GM21529 (cell line): ENCODE measurements around the gene OLFML3.
"Not testable (repeated sequence)": the region's sequence is repeated elsewhere in the genome, so short reads cannot be mapped to it uniquely, and the experiment has no call there.

ENCODE experiments used
- ATAC-seq: cut with Tn5 transposase; IDR thresholded peaks from one replicate; pipeline ENCODE4 v1.9.1; 2021; ENCODE audit not compliant: unreplicated experiment

Gene OLFML3

DNA sequence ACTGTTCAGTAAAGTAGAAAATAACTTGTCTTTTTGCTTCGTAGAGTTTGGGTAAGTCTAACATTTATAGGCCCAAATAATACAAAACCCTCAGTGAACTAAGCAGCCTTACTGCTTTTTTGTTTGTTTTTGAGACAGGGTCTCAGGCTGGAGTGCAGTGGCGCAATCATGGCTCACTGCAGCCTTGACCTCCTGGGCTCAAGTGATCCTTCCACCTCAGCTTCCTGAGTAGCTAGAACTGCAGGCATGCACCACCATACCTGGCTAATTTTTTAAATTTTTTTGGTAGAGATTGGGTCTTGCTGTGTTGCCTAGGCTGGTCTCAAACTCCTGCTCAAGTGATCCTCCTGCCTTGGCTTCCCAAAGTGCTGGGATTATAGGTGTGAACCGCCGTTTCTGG, 31.1 kb upstream of the OLFML3 start:
- not testable (repeated sequence) for ATAC-seq

DNA sequence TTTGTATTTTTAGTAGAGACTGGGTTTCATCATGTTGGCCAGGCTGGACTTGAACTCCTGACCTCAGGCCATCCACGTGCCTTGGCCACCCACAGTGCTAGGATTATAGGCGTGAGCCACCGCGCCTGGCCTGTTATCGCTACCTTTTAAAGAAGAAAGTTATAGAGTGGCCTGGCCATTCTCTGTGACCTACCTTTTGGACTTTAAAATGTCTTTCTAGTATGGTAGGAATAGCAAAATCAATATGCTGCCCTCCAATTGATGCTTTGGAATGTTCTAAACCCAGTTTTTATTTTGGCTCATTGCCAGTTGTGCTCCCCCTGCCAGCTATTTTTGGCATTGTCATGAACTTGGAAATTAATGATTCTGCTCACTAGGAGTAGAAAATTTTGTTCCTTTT, 30.3 kb upstream of the OLFML3 start:
- ATAC-seq, result no peak

GRCh38 chr1:113950908-113951307, 28.4 kb upstream of the OLFML3 start:
- no peak for ATAC-seq

DNA sequence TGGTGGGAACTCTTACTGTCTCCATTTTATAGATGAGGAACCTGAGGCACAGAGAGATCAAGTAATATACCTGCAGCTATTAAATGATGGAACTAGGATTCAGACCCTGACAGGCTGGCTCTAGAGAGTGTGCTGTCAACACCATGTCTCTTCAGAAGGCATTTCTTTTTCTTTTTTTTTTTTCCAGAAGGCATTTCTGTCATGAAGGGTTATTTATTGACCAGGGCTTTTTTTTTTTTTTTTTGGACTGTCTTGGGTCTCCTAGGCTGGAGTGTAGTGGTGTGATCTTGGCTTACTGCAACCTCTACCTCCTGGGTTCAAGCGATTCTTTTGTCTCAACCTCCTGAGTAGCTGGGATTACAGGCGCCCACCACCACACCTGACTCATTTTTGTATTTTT, 27.6 kb upstream of the OLFML3 start:
- no peak for ATAC-seq

DNA sequence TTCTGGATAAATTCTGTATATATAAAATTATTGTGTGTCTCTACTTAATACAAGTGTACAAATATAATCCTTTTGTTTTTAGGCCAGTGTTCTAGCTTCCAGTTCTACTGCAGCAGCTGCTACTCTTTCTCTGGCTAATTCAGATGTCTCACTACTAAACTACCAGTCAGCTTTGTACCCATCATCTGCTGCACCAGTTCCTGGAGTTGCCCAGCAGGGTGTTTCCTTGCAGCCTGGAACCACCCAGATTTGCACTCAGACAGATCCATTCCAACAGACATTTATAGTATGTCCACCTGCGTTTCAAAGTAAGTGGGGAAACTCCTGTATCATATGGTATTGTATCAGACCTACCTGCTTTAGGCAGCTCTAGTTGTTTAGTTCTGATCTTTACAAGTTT, 21.3 kb upstream of the OLFML3 start:
- ATAC-seq, result no peak

DNA sequence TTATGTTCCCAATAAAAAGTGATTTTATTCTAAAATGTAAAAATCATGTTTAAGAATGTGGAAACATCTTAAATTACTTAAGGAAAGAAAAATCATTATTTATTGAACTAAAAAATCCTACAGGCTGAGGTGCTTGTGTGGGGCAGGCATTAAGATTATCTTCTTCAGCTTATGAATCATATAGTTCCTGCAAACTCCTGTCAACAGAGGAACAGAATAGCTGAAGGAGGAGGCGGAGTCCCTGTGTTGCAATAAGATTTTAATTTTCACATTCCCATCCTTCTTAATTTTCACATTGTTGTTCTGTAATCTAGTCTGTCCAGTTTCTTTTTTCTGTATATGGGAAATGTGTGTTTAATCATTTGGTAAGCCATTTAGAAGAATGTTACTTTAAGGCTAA, 20.6 kb upstream of the OLFML3 start:
- no peak for ATAC-seq

DNA sequence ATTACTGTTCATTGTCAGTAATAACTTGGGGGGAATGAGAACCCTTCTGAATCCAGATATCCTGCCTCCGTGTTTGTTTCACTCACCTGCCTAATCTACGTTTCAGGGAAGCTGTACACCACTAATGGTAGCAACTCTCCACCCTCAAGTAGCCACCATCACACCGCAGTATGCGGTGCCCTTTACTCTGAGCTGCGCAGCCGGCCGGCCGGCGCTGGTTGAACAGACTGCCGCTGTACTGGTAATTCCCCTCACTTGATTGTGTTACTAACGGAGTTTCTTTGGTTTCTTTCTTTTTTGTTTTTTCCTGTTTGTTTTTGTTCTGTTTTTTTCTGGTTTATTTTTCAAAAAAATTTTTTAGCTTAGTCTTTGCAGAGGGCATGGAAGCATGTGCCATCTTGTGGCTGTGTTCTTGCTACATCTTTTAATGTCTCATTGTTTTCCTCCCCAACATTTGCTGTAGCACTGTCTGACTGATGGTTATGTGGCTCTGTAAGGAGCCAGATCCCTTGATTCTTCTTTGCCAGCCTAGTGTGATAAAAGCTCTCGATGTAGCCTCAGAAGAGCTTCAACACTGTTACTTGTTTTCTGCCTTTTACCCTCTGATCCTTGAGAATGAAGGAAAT, 15.9 kb upstream of the OLFML3 start:
- no peak for ATAC-seq

- ATAC-seq, result no peak
Measured at GRCh38 chr1:113965703-113966412, 13.4 kb upstream of the OLFML3 start.

- no peak for ATAC-seq
Measured at GRCh38 chr1:113972954-113973353, 6.3 kb upstream of the OLFML3 start.

- peak; percentile 53 for ATAC-seq
Measured at GRCh38 chr1:113975211-113975895, 3.9 kb upstream of the OLFML3 start.

GRCh38 chr1:113976609-113977278, 2.5 kb upstream of the OLFML3 start:
- no peak for ATAC-seq

DNA sequence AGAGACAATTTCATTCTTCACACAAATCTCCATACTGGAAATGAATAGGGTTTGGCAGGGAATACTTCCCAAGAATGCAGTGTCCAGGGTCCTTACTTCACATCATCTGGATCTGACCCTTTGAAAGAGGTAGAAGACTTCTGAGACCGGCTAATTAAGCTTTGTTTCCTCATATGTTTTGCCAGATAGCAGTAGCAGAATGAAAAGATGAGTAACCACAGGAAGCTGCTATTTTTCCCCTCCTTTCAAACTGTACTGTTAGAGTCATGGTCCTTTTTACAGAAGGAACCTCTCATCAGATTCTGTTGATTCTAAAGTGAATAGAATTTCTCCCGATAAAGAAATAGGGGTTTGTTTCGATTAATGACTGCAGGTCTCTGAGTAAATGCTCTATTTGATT, 1.4 kb upstream of the OLFML3 start:
- ATAC-seq, result no peak

DNA sequence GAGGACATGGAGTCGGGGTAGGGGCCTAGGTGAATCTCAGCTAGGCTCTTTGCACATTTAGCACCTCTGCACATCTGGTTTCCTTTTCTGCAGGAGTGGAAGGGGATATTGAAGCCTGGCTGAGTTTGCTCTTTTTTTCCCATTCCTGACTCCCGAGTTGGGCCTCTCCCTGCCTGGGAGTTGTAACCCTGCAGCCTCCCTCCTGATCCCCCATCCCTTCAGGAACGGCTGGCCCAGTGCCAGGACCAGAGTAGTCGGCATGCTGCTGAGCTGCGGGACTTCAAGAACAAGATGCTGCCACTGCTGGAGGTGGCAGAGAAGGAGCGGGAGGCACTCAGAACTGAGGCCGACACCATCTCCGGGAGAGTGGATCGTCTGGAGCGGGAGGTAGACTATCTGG, 836 bp downstream of the OLFML3 start:
- no peak for ATAC-seq

GRCh38 chr1:113981962-113982931, 3.0 kb downstream of the OLFML3 start:
- no peak for ATAC-seq

- no peak for ATAC-seq
Measured at GRCh38 chr1:113982949-113983348, 3.7 kb downstream of the OLFML3 start.

DNA sequence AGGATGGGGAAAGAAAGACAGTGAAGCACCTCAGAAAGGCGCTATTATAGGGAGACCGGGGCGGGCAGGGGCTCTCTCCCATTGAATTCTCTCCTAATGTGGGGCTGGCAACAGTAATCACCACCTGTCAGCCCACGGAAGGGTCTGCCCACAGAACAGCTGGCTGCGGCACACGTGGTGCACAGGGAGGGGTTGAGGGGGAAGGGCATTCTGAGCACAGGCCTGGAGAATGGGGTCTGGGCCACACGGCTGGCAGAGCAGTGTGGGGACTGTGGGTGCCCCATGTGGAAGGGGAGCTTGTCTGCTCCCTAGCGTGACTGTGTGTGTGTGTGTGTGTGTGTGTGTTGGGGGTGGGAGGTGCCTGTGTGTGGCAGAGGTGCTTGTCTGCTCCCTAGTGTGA, 4.1 kb downstream of the OLFML3 start:
- no peak for ATAC-seq

DNA sequence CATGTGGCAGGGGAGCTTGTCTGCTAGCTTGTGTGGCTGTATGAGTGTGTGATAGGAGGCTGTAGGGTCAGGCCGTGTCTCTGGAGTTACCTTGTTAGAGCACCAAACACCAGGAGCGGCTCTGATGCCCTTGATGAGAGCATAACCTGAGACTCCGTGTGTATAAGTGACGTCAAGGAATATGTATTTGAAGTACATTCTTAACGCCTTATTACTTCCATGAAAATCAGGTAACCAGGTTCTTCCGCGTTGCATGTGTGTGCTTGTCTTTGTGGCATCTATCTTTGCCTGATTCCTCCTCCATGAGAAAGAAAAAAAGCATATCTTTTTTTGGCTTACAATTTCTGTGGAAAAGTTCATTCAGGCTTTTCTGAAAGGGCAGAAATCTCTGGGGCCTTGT, 4.6 kb downstream of the OLFML3 start:
- no peak for ATAC-seq

- no peak for ATAC-seq
Measured at GRCh38 chr1:113984710-113985109, 5.4 kb downstream of the OLFML3 start.

DNA sequence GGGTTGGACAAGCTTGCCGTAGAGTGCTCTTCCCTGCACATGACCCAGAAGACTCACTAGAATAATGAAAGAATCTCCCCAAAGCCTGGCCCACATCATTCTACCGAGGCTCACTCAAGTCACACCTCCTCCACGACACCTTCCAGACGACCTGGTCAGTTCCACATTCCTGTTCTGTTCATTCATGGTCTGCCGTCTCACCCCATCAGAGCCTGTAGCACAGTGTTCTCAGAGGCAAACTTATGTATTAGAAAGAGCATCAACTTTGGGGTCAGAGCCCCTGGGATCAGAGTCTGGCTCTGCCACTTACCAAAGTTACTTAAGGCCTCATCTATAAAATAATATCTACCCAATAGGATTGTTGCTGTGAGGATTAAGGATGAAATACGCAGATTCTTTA, 7.5 kb downstream of the OLFML3 start:
- ATAC-seq, result no peak

- no peak for ATAC-seq
Measured at GRCh38 chr1:113987259-113987658, 8.0 kb downstream of the OLFML3 start.

DNA sequence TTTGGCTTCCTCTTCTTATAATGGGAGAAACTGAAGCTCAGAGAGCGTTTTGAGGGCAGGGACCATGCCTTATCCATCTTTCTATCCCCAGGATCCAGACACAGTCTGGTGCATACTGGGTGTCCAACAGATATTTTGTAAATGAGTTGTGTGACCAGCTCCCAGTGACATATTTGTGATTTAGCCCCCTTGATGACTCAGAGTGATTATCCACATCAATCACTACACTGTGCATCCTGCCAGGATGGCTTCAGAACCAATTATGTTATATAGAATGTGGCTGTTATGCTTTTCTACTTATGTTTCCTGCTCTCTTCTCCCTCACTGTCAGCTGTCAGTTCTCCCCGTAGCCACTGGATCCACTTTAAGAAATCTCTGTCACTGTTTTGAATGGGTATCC, 11.3 kb downstream of the OLFML3 start:
- no peak for ATAC-seq
